GM12891 (cell line): ENCODE measurements around the gene CD163L1.

Source experiments
- POLR2A ChIP-seq: IDR thresholded peaks from 2 replicates; pipeline ENCODE4 v1.6.1; 2011; ENCODE audit warnings: low read depth, low read length, control low read depth
- POU2F2 ChIP-seq: IDR thresholded peaks from 2 replicates; pipeline ENCODE4 v1.6.1; 2011; ENCODE audit warnings: low read depth, mild to moderate bottlenecking, control low read depth, low read length, moderate library complexity
- TAF1 ChIP-seq: IDR thresholded peaks from 2 replicates; pipeline ENCODE4 v1.6.1; 2011; ENCODE audit warnings: low read depth, low read length, control low read depth

DNA sequence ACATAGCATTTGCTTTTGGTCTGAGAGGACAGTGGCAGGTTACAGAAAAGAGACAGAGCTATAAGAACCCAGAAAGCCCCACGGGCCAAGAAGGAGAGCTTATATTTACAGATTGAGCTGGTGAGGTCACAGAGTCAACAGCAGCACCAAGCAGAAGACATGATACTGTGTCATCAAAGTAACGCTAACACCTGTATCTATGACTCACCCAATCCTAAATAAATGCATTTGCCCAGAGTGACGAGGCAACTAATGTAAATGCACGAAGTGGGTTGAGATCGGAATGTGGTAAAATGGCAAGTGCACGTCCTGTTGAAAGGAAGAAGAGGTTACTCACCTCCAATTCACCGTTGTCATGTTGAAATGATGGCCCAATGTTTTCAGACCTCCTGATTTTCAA lies 6.7 kb upstream of the CD163L1 start:
- no peak for TF ChIP-seq POLR2A
- TF ChIP-seq TAF1: no peak
- no peak for TF ChIP-seq POU2F2
